ENCODE measurements around the gene TBX3.

Gene TBX3

GRCh38 chr12:114659084-114659483 is 24.9 kb downstream of the TBX3 start:
- no peak overlapping the region for H2AK5ac ChIP-seq (ENCODE audit: low read depth, low read length)
- no peak overlapping the region for H3K14ac ChIP-seq (ENCODE audit: low read length)
- no peak for DNase-seq (ENCODE audit: low spot score)
- H3K4me2 ChIP-seq (ENCODE audit: insufficient read depth, low read length, poor library complexity, severe bottlenecking): no peak overlapping the region
- H3K79me1 ChIP-seq (ENCODE audit: low read depth, low read length): no peaks in the 10 kb centered on the region
- H2BK5ac ChIP-seq (ENCODE audit: low read length): no peak overlapping the region
- no peak overlapping the region for H4K91ac ChIP-seq (ENCODE audit: low read depth, low read length, poor library complexity)
- no peak overlapping the region for H2BK12ac ChIP-seq (ENCODE audit: low read length)
- no peak overlapping the region for H3K4me3 ChIP-seq (ENCODE audit: low read length in 2 of 2)
- no peak overlapping the region for H2BK15ac ChIP-seq (ENCODE audit: low read length)
- no peaks in the 10 kb centered on the region for H3K9me3 ChIP-seq (replicated peaks in 1 of 2; ENCODE audit: control insufficient read depth in 2 of 2, insufficient read depth in 1 of 2, low read depth in 1 of 2, low read length in 2 of 2)
- no peak overlapping the region for H3K9ac ChIP-seq (ENCODE audit: low read depth, low read length, poor library complexity)
- no peaks in the 10 kb centered on the region for H3K36me3 ChIP-seq (replicated peaks in 1 of 2; ENCODE audit: control insufficient read depth in 2 of 2, insufficient read depth in 2 of 2, low read length in 2 of 2)
- H3K4ac ChIP-seq (ENCODE audit: low read length): no peak overlapping the region
- no peak overlapping the region for H2AFZ ChIP-seq (ENCODE audit: low read length)
- H3K27me3 ChIP-seq (ENCODE audit: control insufficient read depth in 3 of 3, insufficient read depth in 3 of 3, low read depth in 1 of 3, low read length in 3 of 3): peaks cover 1 to 16% (median 15%) of the 10 kb centered on the region in 3 experiments
- H3K18ac ChIP-seq (ENCODE audit: low read length): no peak overlapping the region
- no peak overlapping the region for H4K8ac ChIP-seq (ENCODE audit: low read depth, low read length)
- H2BK120ac ChIP-seq (ENCODE audit: low read depth, low read length): no peak overlapping the region
- peaks cover 0 to 10% of the 10 kb centered on the region in 2 donors for H3K4me1 ChIP-seq (ENCODE audit: control insufficient read depth in 2 of 2, insufficient read depth in 1 of 2, low read depth in 1 of 2, low read length in 2 of 2)
- H3K23ac ChIP-seq (ENCODE audit: low read depth, low read length, poor library complexity): no peak overlapping the region
- H3K27ac ChIP-seq (replicated peaks; ENCODE audit: low read length): no peak overlapping the region

- no peak overlapping the region for H2BK15ac ChIP-seq (ENCODE audit: low read length)
- no peak overlapping the region for H3K27ac ChIP-seq (replicated peaks; ENCODE audit: low read length)
- H3K27me3 ChIP-seq (ENCODE audit: control insufficient read depth in 3 of 3, insufficient read depth in 3 of 3, low read depth in 1 of 3, low read length in 3 of 3): peaks cover 0 to 6% (median 4%) of the 10 kb centered on the region in 3 experiments
- no peak overlapping the region for H3K4me2 ChIP-seq (ENCODE audit: insufficient read depth, low read length, poor library complexity, severe bottlenecking)
- peaks cover 0 to 10% of the 10 kb centered on the region in 2 donors for H3K4me1 ChIP-seq (ENCODE audit: control insufficient read depth in 2 of 2, insufficient read depth in 1 of 2, low read depth in 1 of 2, low read length in 2 of 2)
- H3K4ac ChIP-seq (ENCODE audit: low read length): no peak overlapping the region
- no peak overlapping the region for H2BK5ac ChIP-seq (ENCODE audit: low read length)
- no peak overlapping the region for H3K14ac ChIP-seq (ENCODE audit: low read length)
- H3K9me3 ChIP-seq (replicated peaks in 1 of 2; ENCODE audit: control insufficient read depth in 2 of 2, insufficient read depth in 1 of 2, low read depth in 1 of 2, low read length in 2 of 2): no peaks in the 10 kb centered on the region
- H4K91ac ChIP-seq (ENCODE audit: low read depth, low read length, poor library complexity): no peak overlapping the region
- no peak overlapping the region for H3K4me3 ChIP-seq (ENCODE audit: low read length in 2 of 2)
- no peak overlapping the region for H4K8ac ChIP-seq (ENCODE audit: low read depth, low read length)
- no peak overlapping the region for H3K23ac ChIP-seq (ENCODE audit: low read depth, low read length, poor library complexity)
- DNase-seq (ENCODE audit: low spot score): no peak
- no peak overlapping the region for H3K18ac ChIP-seq (ENCODE audit: low read length)
- H3K36me3 ChIP-seq (replicated peaks in 1 of 2; ENCODE audit: control insufficient read depth in 2 of 2, insufficient read depth in 2 of 2, low read length in 2 of 2): no peaks in the 10 kb centered on the region
- H2AK5ac ChIP-seq (ENCODE audit: low read depth, low read length): no peak overlapping the region
- H3K79me1 ChIP-seq (ENCODE audit: low read depth, low read length): no peaks in the 10 kb centered on the region
- no CpG with 5 or more reads among the region's 1 CpG for WGBS, 2 donors (ENCODE audit: extremely low coverage in 2 of 2, insufficient read length in 2 of 2, insufficient replicate concordance in 1 of 2)
- H2AFZ ChIP-seq (ENCODE audit: low read length): no peak overlapping the region
- H3K9ac ChIP-seq (ENCODE audit: low read depth, low read length, poor library complexity): no peak overlapping the region
- no peak overlapping the region for H2BK120ac ChIP-seq (ENCODE audit: low read depth, low read length)
- H2BK12ac ChIP-seq (ENCODE audit: low read length): no peak overlapping the region
These were observed 26.0 kb downstream of the TBX3 start for GRCh38 chr12:114658002-114658441.

GRCh38 chr12:114657597-114657920 is 26.4 kb downstream of the TBX3 start:
- WGBS, 2 donors (ENCODE audit: extremely low coverage in 2 of 2, insufficient read length in 2 of 2, insufficient replicate concordance in 1 of 2): no CpG with 5 or more reads among the region's 6 CpGs
- Histone ChIP-seq H3K4me2 (ENCODE audit: insufficient read depth, low read length, poor library complexity, severe bottlenecking) (no peak overlapping the region), H2BK12ac (ENCODE audit: low read length) (no peak overlapping the region), H3K4me3 (ENCODE audit: low read length in 2 of 2) (no peak overlapping the region), H3K23ac (ENCODE audit: low read depth, low read length, poor library complexity) (no peak overlapping the region), H2BK120ac (ENCODE audit: low read depth, low read length) (no peak overlapping the region), H4K91ac (ENCODE audit: low read depth, low read length, poor library complexity) (no peak overlapping the region), H3K9me3 (replicated peaks in 1 of 2; ENCODE audit: control insufficient read depth in 2 of 2, insufficient read depth in 1 of 2, low read depth in 1 of 2, low read length in 2 of 2) (no peaks in the 10 kb centered on the region), H2BK15ac (ENCODE audit: low read length) (no peak overlapping the region), H2BK5ac (ENCODE audit: low read length) (no peak overlapping the region), H2AK5ac (ENCODE audit: low read depth, low read length) (no peak overlapping the region), H3K9ac (ENCODE audit: low read depth, low read length, poor library complexity) (no peak overlapping the region), H3K4ac (ENCODE audit: low read length) (no peak overlapping the region), H3K27me3 (ENCODE audit: control insufficient read depth in 3 of 3, insufficient read depth in 3 of 3, low read depth in 1 of 3, low read length in 3 of 3) (peaks cover 0 to 2% (median 0%) of the 10 kb centered on the region in 3 experiments), H2AFZ (ENCODE audit: low read length) (no peak overlapping the region), H3K27ac (replicated peaks; ENCODE audit: low read length) (no peak overlapping the region), H4K8ac (ENCODE audit: low read depth, low read length) (no peak overlapping the region), H3K79me1 (ENCODE audit: low read depth, low read length) (no peaks in the 10 kb centered on the region), H3K14ac (ENCODE audit: low read length) (no peak overlapping the region), H3K18ac (ENCODE audit: low read length) (no peak overlapping the region), H3K4me1 (ENCODE audit: control insufficient read depth in 2 of 2, insufficient read depth in 1 of 2, low read depth in 1 of 2, low read length in 2 of 2) (peaks cover 0 to 10% of the 10 kb centered on the region in 2 donors), H3K36me3 (replicated peaks in 1 of 2; ENCODE audit: control insufficient read depth in 2 of 2, insufficient read depth in 2 of 2, low read length in 2 of 2) (no peaks in the 10 kb centered on the region)
- no peak for DNase-seq (ENCODE audit: low spot score)

- H2BK5ac ChIP-seq (ENCODE audit: low read length): no peak overlapping the region
- no peaks in the 10 kb centered on the region for H3K9me3 ChIP-seq (replicated peaks in 1 of 2; ENCODE audit: control insufficient read depth in 2 of 2, insufficient read depth in 1 of 2, low read depth in 1 of 2, low read length in 2 of 2)
- no peak overlapping the region for H4K8ac ChIP-seq (ENCODE audit: low read depth, low read length)
- no peak overlapping the region for H3K27ac ChIP-seq (replicated peaks; ENCODE audit: low read length)
- H3K4ac ChIP-seq (ENCODE audit: low read length): no peak overlapping the region
- H3K27me3 ChIP-seq (ENCODE audit: control insufficient read depth in 3 of 3, insufficient read depth in 3 of 3, low read depth in 1 of 3, low read length in 3 of 3): peaks cover 0 to 2% (median 0%) of the 10 kb centered on the region in 3 experiments
- H2AFZ ChIP-seq (ENCODE audit: low read length): no peak overlapping the region
- H3K23ac ChIP-seq (ENCODE audit: low read depth, low read length, poor library complexity): no peak overlapping the region
- H2AK5ac ChIP-seq (ENCODE audit: low read depth, low read length): no peak overlapping the region
- no peak for DNase-seq (ENCODE audit: low spot score)
- no peak overlapping the region for H2BK15ac ChIP-seq (ENCODE audit: low read length)
- no peaks in the 10 kb centered on the region for H3K36me3 ChIP-seq (replicated peaks in 1 of 2; ENCODE audit: control insufficient read depth in 2 of 2, insufficient read depth in 2 of 2, low read length in 2 of 2)
- H2BK120ac ChIP-seq (ENCODE audit: low read depth, low read length): no peak overlapping the region
- no peak overlapping the region for H3K18ac ChIP-seq (ENCODE audit: low read length)
- H2BK12ac ChIP-seq (ENCODE audit: low read length): no peak overlapping the region
- H4K91ac ChIP-seq (ENCODE audit: low read depth, low read length, poor library complexity): no peak overlapping the region
- no peak overlapping the region for H3K9ac ChIP-seq (ENCODE audit: low read depth, low read length, poor library complexity)
- no peak overlapping the region for H3K14ac ChIP-seq (ENCODE audit: low read length)
- no peak overlapping the region for H3K4me3 ChIP-seq (ENCODE audit: low read length in 2 of 2)
- peaks cover 0 to 10% of the 10 kb centered on the region in 2 donors for H3K4me1 ChIP-seq (ENCODE audit: control insufficient read depth in 2 of 2, insufficient read depth in 1 of 2, low read depth in 1 of 2, low read length in 2 of 2)
- no peak overlapping the region for H3K4me2 ChIP-seq (ENCODE audit: insufficient read depth, low read length, poor library complexity, severe bottlenecking)
- WGBS, 2 donors (ENCODE audit: extremely low coverage in 2 of 2, insufficient read length in 2 of 2, insufficient replicate concordance in 1 of 2): no CpG with 5 or more reads among the region's 8 CpGs
- H3K79me1 ChIP-seq (ENCODE audit: low read depth, low read length): no peaks in the 10 kb centered on the region
These were observed 26.9 kb downstream of the TBX3 start for GRCh38 chr12:114656906-114657596.

All from neuronal stem cell (in vitro differentiated cells).